GM12878 (cell line): ENCODE results near the gene ATP6V1F. TPM values are rescaled to one million over a fixed set of nuclear protein-coding genes. Genes with fewer than 3 reads are reported as not detected.

Experiments used
- ATAC-seq: fragments of 200-7000 bp; cut with Tn5 transposase; 3 replicates; pipeline ENCODE4 v1.9.1; 2020; ENCODE audit warnings: mild to moderate bottlenecking, moderate library complexity
- BruUV-seq: library from RNA; stranded (reverse); fragments of 400-500 nt; replicated peaks from 2 replicates; lab custom pipeline; 2021; lab: Mats Ljungman, UMichigan
- CTCF ChIA-PET: fragments of 300-600 bp; sonication (Branson Sonifier 250); formaldehyde crosslinking; extraction: SDS; loops from one replicate; lab custom pipeline; 2021; ENCODE audit warnings: inconsistent platforms; lab: Yijun Ruan, JAX
- POLR2A ChIA-PET: fragments of 350-600 bp; formaldehyde crosslinking; extraction: SDS; loops from one replicate; lab custom pipeline; 2021; ENCODE audit warnings: inconsistent platforms; lab: Charles Lee
- RAD21 ChIA-PET: fragments of 300-600 bp; sonication (Branson Sonifier 250); formaldehyde crosslinking; loops from one replicate; lab custom pipeline; 2023; ENCODE audit warnings: antibody characterized with exemption; ENCODE audit not compliant: unreplicated experiment; lab: Charles Lee
- SMC1A ChIA-PET: fragments of 300-600 bp; sonication (Branson Sonifier 250); formaldehyde crosslinking; loops from one replicate; lab custom pipeline; 2023; ENCODE audit not compliant: unreplicated experiment, uncharacterized antibody; lab: Charles Lee
- DNase-seq: peaks from one replicate; pipeline ENCODE4 v3.0.0-alpha.2; 2011; ENCODE audit warnings: low read depth, low spot score
- FAIRE-seq: peaks from 3 replicates; lab custom pipeline; 2011; peaks lifted over from hg19 to GRCh38; lab: Jason Lieb, UNC
- H2AFZ ChIP-seq: 2 replicates; pipeline ENCODE4 v1.6.0; 2011; ENCODE audit warnings: low read depth, low read length, control low read depth; ENCODE audit not compliant: control insufficient read depth
- H3K27ac ChIP-seq: 2 replicates; pipeline ENCODE4 v1.5.1; 2011; ENCODE audit warnings: control low read depth; ENCODE audit not compliant: control insufficient read depth, insufficient read depth
- H3K27me3 ChIP-seq, 2 experiments: replicated peaks in 1 of 2; 2 replicates each; pipeline versions ENCODE4 v1.6.0 to v1.6.1; 2011; ENCODE audit warnings: low read length in 1 of 2; ENCODE audit not compliant: control insufficient read depth in 2 of 2, insufficient read depth in 2 of 2
- H3K36me3 ChIP-seq, 2 experiments: 2 replicates each; pipeline ENCODE4 v1.5.1; 2011; ENCODE audit warnings: low read length in 1 of 2; ENCODE audit not compliant: control insufficient read depth in 2 of 2, insufficient read depth in 2 of 2
- H3K4me1 ChIP-seq: 2 replicates; pipeline ENCODE4 v1.6.1; 2011; ENCODE audit warnings: mild to moderate bottlenecking, low read length, moderate library complexity, mixed read lengths; ENCODE audit not compliant: control insufficient read depth, insufficient read depth
- H3K4me2 ChIP-seq: 2 replicates; pipeline ENCODE4 v1.6.0; 2011; ENCODE audit warnings: control low read depth; ENCODE audit not compliant: control insufficient read depth, insufficient read depth
- H3K4me3 ChIP-seq: fragments of 200-600 bp; sonication (generic); 2 replicates; pipeline ENCODE4 v1.5.1; 2016
- H3K79me2 ChIP-seq: 2 replicates; pipeline ENCODE4 v1.6.0; 2011; ENCODE audit warnings: low read length; ENCODE audit not compliant: control insufficient read depth, insufficient read depth
- H3K9ac ChIP-seq: 2 replicates; pipeline ENCODE4 v1.8.0; 2011; ENCODE audit warnings: low read length, control low read depth, mixed read lengths; ENCODE audit not compliant: control insufficient read depth, insufficient read depth
- H3K9me3 ChIP-seq: replicated peaks from 3 replicates; pipeline ENCODE4 v1.5.1; 2011; ENCODE audit warnings: mild to moderate bottlenecking, low read length; ENCODE audit not compliant: control insufficient read depth, insufficient read depth
- H4K20me1 ChIP-seq: 2 replicates; pipeline ENCODE4 v1.6.0; 2011; ENCODE audit not compliant: control insufficient read depth, insufficient read depth
- CBX3 ChIP-seq: fragments of 200-600 bp; sonication (generic); IDR thresholded peaks from 2 replicates; pipeline ENCODE4 v1.6.1; 2016; ENCODE audit warnings: low read depth, borderline replicate concordance
- CHD4 ChIP-seq: fragments of 200-600 bp; sonication (generic); IDR thresholded peaks from 2 replicates; pipeline ENCODE4 v1.6.1; 2016; ENCODE audit warnings: mild to moderate bottlenecking
- ETV6 ChIP-seq, 2 experiments: fragments of 450-650 bp in 1 of 2; IDR thresholded peaks in 1 of 2; conservative IDR thresholded peaks in 1 of 2; 2 replicates each; pipeline ENCODE4 v1.6.1; 2014; ENCODE audit warnings: antibody characterized with exemption in 1 of 2, borderline replicate concordance in 1 of 2, low read depth in 1 of 2, mild to moderate bottlenecking in 1 of 2, moderate library complexity in 1 of 2
- FOXK2 ChIP-seq: fragments of 450-650 bp; IDR thresholded peaks from 2 replicates; pipeline ENCODE4 v1.6.1; 2017; ENCODE audit warnings: mild to moderate bottlenecking, moderate library complexity
- GABPA ChIP-seq: IDR thresholded peaks from 2 replicates; pipeline ENCODE4 v1.6.1; 2014; ENCODE audit warnings: antibody characterized with exemption, low read depth, mild to moderate bottlenecking, inconsistent platforms
- HCFC1 ChIP-seq: fragments of 150-350 bp; IDR thresholded peaks from 2 replicates; pipeline ENCODE4 v1.6.1; 2014; ENCODE audit warnings: low read length
- IKZF1 ChIP-seq: fragments of 450-650 bp; conservative IDR thresholded peaks from 2 replicates; pipeline ENCODE4 v1.6.1; 2017; ENCODE audit warnings: antibody characterized with exemption, mild to moderate bottlenecking
- JUNB ChIP-seq: IDR thresholded peaks from 2 replicates; pipeline ENCODE4 v1.6.1; 2016; ENCODE audit warnings: antibody characterized with exemption, mild to moderate bottlenecking
- MTA3 ChIP-seq: IDR thresholded peaks from 2 replicates; pipeline ENCODE4 v1.6.1; 2012; ENCODE audit warnings: low read length, inconsistent platforms, borderline replicate concordance
- MYC ChIP-seq: IDR thresholded peaks from 2 replicates; pipeline ENCODE4 v1.6.1; 2011; ENCODE audit warnings: mild to moderate bottlenecking, low read length, moderate library complexity, inconsistent platforms; ENCODE audit not compliant: insufficient read depth, insufficient replicate concordance, insufficient read length, severe bottlenecking
- RAD21 ChIP-seq: IDR thresholded peaks from 2 replicates; pipeline ENCODE4 v1.6.1; 2011; ENCODE audit warnings: mild to moderate bottlenecking, low read depth, low read length, moderate library complexity; ENCODE audit not compliant: insufficient read depth
- RBBP5 ChIP-seq: fragments of 200-600 bp; sonication (generic); conservative IDR thresholded peaks from 2 replicates; pipeline ENCODE4 v1.6.1; 2016
- SMC3 ChIP-seq: IDR thresholded peaks from 2 replicates; pipeline ENCODE4 v1.6.1; 2011; ENCODE audit warnings: low read length, improper control_type of control experiment, borderline replicate concordance
- SUPT20H ChIP-seq: IDR thresholded peaks from 2 replicates; pipeline ENCODE4 v1.6.1; 2011; ENCODE audit warnings: low read depth, mild to moderate bottlenecking, low read length, moderate library complexity, borderline replicate concordance; ENCODE audit not compliant: control insufficient read depth
- TARDBP ChIP-seq: IDR thresholded peaks from 2 replicates; pipeline ENCODE4 v1.6.1; 2016; ENCODE audit warnings: borderline replicate concordance
- YBX1 ChIP-seq: fragments of 450-650 bp; IDR thresholded peaks from 2 replicates; pipeline ENCODE4 v1.6.1; 2016; ENCODE audit warnings: antibody characterized with exemption
- WGBS: methylation state at CpG from one replicate; pipeline ENCODE4 v1.1.6; 2016; ENCODE audit warnings: low lambda C conversion rate; ENCODE audit not compliant: insufficient replicate concordance, insufficient coverage; ENCODE audit errors: missing lambda C conversion rate; 5-methylcytosine and 5-hydroxymethylcytosine counted together
- in situ Hi-C: fragments of 300-500 bp; cut with MboI; formaldehyde crosslinking; loops from 9 replicates; pipeline ENCODE4 v1.14.3; 2018; ENCODE audit warnings: mixed read lengths
- intact Hi-C: fragments of 100-400 bp; cut with micrococcal nuclease; formaldehyde crosslinking; loops from one replicate; pipeline ENCODE4 v1.14.2; 2022; ENCODE audit not compliant: unreplicated experiment
- polyA plus RNA-seq, 11 experiments: library from polyadenylated mRNA; depleted of rRNA in 4 of 11; unstranded in 6 of 11; stranded (reverse) in 5 of 11; fragments of >200 nt; fragmentation: Nextera tagmentation in 4 of 11; fragmentation: Illumina TruSeq in 1 of 11; extraction: Ambion mirVana in 4 of 11; extraction: Trizol in 1 of 11; gene quantifications; 1 replicate in 1 of 11; 2 replicates in 10 of 11; pipeline versions ENCODE4 v1.2.1 to v1.2.3, GENCODE V29; 2011 to 2016; ENCODE audit warnings: inconsistent platforms in 2 of 11, missing spikeins in 2 of 11, low read depth in 1 of 11
- total RNA-seq, 4 experiments: library from RNA; depleted of rRNA in 3 of 4; stranded (reverse); fragments of >200 nt in 3 of 4; fragmentation: Illumina TruSeq in 1 of 4; extraction: Trizol in 1 of 4; gene quantifications; 2 replicates each; pipeline versions ENCODE4 v1.2.1 to v1.2.3, GENCODE V29; 2013 to 2021
- TF ChIP-seq, protein P1 (sequence below): fragments of 450-650 bp; IDR thresholded peaks from 2 replicates; pipeline ENCODE4 v1.6.1; 2016; ENCODE audit warnings: mild to moderate bottlenecking
- TF ChIP-seq, protein P2 (sequence below): fragments of 450-650 bp; IDR thresholded peaks from 2 replicates; pipeline ENCODE4 v1.6.1; 2017; ENCODE audit warnings: low read depth, mild to moderate bottlenecking, moderate library complexity
- TF ChIP-seq, protein P3 (sequence below), 3 experiments: IDR thresholded peaks in 2 of 3; conservative IDR thresholded peaks in 1 of 3; 2 replicates each; pipeline ENCODE4 v1.5.1; 2011; ENCODE audit warnings: low read depth in 3 of 3, low read length in 3 of 3, mild to moderate bottlenecking in 3 of 3, control low read depth in 2 of 3, moderate library complexity in 2 of 3, inconsistent platforms in 1 of 3, mixed read lengths in 1 of 3; ENCODE audit not compliant: control insufficient read depth in 2 of 3, insufficient read depth in 1 of 3; ENCODE audit errors: extremely low read depth in 1 of 3

The ATP6V1F gene
- total and polyA plus RNA-seq, 10 of the 15 experiments (the other 5 are each of a cell fraction or from before 2014, with no cell fraction given) = 111 to 343 (median 203) TPM

DNA sequence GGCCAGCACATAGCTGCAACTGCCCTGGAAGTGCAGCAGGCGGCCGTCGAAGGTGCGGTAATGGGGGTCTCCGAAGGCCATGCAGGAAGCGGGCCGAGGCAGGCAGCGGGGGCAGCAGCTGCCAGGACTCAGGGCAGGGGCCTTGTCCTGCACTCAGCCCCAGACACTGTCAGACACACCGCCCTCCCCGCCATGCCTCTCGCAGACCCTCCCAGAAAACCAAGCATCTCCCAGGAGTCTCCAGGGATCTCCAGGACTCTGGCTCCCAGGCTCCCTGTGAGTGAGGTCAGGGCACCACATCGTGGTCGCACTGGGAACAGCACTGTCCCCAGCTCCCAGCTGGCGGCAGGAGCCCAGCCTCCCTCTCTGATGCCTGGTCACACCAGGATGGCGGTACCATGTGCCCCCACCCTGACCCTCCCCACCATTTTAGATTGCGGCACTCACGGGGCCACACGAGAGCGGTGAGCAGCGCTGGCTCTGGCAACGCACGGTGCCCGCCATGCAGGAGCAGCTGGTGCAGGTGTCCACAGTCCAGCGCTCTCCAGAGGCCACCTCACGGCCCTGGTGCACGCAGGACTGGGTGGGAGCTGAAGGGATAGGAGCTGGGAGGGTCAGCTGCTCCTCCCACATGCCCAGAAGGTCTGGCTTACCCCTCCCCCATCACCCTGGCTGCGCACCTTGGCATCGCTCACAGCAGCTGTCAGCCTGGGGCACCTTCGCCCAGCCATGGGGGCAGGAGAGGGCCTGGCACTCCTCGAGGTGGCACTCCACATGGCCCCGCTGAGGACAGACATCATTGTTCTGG, 17.5 kb downstream of the ATP6V1F start:
- ChIA-PET CTCF (interaction anchor here (0.9 to 1.8 kb wide), 4 partner anchors 15 to 453 kb away, joined by 3 to 5 read pairs (median 4); no protein-coding TSS in a partner anchor), SMC1A (interaction anchor here (1.0 to 1.7 kb wide), 2 partner anchors 18 to 60 kb away, joined by 3 read pairs; no protein-coding TSS in a partner anchor), POLR2A (interaction anchor here (0.5 kb wide), 1 partner anchor 443 kb away, joined by 3 read pairs; no protein-coding TSS in a partner anchor), RAD21 (interaction anchor here (0.6 to 1.3 kb wide), 4 partner anchors 17 to 405 kb away, joined by 3 read pairs; partner anchors contain the start of gene AHCYL2)
- no peak overlapping the region for H2AFZ ChIP-seq
- FAIRE-seq = no peak
- 79% methylated on average over 29 of the region's 31 CpGs for WGBS
- H4K20me1 ChIP-seq = no peaks in the 10 kb centered on the region
- no peaks in the 10 kb centered on the region for H3K79me2 ChIP-seq
- no peak overlapping the region for H3K27ac ChIP-seq
- in situ Hi-C loops (loop anchor here (5.0 kb wide), 1 partner anchor 268 kb away; no protein-coding TSS in a partner anchor), intact Hi-C loops (loop anchor here (5.0 to 10.0 kb wide), 3 partner anchors 88 to 453 kb away; partner anchors contain the start of genes CCDC136 and HILPDA)
- no peaks in the 10 kb centered on the region for H3K36me3 ChIP-seq
- H3K9me3 ChIP-seq = no peaks in the 10 kb centered on the region
- no TSS peak for BruUV-seq
- DNase-seq = no peak
- ATAC-seq = no peak
- no peak overlapping the region for H3K4me3 ChIP-seq
- H3K27me3 ChIP-seq = no peaks in the 10 kb centered on the region
- H3K9ac ChIP-seq = no peak overlapping the region
- no peak overlapping the region for H3K4me2 ChIP-seq
- peaks cover 12% of the 10 kb centered on the region for H3K4me1 ChIP-seq
- TF ChIP-seq IKZF1 (0 out of 2 replicates have a peak, but pooled peaks have one; percentile 23), CBX3 (no peak), MTA3 (no peak), CHD4 (no peak), RAD21 (peak; percentile 61), YBX1 (no peak), RBBP5 (no peak), JUNB (no peak), TARDBP (no peak), SUPT20H (no peak), FOXK2 (no peak), ETV6 (conservative IDR thresholded peaks at IDR 0.05 in 1 of 2, IDR thresholded peaks at IDR 0.05 in 1 of 2; ENCODE audit: borderline replicate concordance in 1 of 2, low read depth in 1 of 2) (no peak), MYC (no peak), SMC3 (0 out of 2 replicates have a peak, but pooled peaks have one; percentile 12), HCFC1 (no peak), GABPA (no peak)
- TF ChIP-seq, protein P1, sequence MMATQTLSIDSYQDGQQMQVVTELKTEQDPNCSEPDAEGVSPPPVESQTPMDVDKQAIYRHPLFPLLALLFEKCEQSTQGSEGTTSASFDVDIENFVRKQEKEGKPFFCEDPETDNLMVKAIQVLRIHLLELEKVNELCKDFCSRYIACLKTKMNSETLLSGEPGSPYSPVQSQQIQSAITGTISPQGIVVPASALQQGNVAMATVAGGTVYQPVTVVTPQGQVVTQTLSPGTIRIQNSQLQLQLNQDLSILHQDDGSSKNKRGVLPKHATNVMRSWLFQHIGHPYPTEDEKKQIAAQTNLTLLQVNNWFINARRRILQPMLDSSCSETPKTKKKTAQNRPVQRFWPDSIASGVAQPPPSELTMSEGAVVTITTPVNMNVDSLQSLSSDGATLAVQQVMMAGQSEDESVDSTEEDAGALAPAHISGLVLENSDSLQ = no peak
- TF ChIP-seq, protein P2, sequence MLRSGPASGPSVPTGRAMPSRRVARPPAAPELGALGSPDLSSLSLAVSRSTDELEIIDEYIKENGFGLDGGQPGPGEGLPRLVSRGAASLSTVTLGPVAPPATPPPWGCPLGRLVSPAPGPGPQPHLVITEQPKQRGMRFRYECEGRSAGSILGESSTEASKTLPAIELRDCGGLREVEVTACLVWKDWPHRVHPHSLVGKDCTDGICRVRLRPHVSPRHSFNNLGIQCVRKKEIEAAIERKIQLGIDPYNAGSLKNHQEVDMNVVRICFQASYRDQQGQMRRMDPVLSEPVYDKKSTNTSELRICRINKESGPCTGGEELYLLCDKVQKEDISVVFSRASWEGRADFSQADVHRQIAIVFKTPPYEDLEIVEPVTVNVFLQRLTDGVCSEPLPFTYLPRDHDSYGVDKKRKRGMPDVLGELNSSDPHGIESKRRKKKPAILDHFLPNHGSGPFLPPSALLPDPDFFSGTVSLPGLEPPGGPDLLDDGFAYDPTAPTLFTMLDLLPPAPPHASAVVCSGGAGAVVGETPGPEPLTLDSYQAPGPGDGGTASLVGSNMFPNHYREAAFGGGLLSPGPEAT = no peak
- TF ChIP-seq, protein P3, sequence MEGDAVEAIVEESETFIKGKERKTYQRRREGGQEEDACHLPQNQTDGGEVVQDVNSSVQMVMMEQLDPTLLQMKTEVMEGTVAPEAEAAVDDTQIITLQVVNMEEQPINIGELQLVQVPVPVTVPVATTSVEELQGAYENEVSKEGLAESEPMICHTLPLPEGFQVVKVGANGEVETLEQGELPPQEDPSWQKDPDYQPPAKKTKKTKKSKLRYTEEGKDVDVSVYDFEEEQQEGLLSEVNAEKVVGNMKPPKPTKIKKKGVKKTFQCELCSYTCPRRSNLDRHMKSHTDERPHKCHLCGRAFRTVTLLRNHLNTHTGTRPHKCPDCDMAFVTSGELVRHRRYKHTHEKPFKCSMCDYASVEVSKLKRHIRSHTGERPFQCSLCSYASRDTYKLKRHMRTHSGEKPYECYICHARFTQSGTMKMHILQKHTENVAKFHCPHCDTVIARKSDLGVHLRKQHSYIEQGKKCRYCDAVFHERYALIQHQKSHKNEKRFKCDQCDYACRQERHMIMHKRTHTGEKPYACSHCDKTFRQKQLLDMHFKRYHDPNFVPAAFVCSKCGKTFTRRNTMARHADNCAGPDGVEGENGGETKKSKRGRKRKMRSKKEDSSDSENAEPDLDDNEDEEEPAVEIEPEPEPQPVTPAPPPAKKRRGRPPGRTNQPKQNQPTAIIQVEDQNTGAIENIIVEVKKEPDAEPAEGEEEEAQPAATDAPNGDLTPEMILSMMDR (IDR thresholded peaks at IDR 0.05 in 2 of 3, conservative IDR thresholded peaks at IDR 0.05 in 1 of 3; ENCODE audit: control insufficient read depth in 2 of 3, extremely low read depth in 1 of 3, insufficient read depth in 1 of 3, low read depth in 3 of 3, low read length in 3 of 3) = peak; percentile 40 to 54 (median 49); a peak in 5 of 6 replicates
